ENCODE measurements around the gene GPR37.

The GPR37 gene

DNA sequence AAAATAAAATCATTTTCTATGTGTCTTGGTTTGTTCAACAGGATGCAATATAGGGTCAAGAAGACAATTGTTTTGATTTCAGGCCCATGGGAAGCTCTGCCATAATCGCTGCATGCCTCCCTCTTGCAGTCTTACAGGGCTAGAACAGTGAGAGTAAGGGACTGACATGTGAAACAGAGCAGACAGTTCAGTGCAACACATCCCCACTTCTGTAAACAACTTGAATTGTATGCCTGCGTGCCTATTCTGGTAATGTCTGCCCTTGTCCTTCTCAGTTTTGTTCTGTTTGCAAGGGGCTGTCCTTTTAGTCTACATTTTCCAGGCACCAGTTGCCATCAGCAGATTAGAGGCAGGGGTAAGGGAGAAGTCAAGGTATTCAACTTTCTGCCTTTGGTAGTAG is 34.8 kb upstream of the GPR37 start:
- H2BK5ac ChIP-seq (ENCODE audit: low read depth, low read length, poor library complexity, severe bottlenecking): no peak overlapping the region

DNA sequence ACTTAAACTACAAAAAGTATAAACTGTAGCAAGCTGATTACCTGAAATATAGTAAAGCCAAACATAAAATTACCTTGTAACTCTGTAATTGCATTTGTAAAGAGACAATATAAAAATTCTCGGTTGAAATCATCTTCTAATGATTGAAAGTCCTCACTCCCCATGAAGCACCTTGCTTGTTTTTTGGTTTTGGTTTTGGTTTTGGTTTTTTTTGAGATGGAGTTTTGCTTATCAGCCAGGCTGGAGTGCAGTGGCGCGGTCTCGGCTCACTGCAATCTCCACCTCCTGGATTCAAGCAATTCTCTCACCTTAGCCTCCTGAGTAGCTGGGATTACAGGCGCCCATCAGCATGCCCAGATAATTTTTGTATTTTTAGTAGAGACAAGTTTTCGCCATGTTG is 33.9 kb upstream of the GPR37 start:
- no peak overlapping the region for H3K4ac ChIP-seq (ENCODE audit: low read depth in 1 of 2, low read length in 2 of 2)
- H2BK15ac ChIP-seq (ENCODE audit: low read depth, poor library complexity, severe bottlenecking): no peak overlapping the region
- no peak overlapping the region for H2AK5ac ChIP-seq (ENCODE audit: low read length, severe bottlenecking)
- WGBS: 96% methylated on average over 2 of the region's 6 CpGs
- H3K23ac ChIP-seq (ENCODE audit: low read length in 2 of 2): no peak overlapping the region
- H3K18ac ChIP-seq (ENCODE audit: low read depth in 1 of 2, low read length in 2 of 2): no peak overlapping the region
- H4K8ac ChIP-seq (ENCODE audit: low read length): no peak overlapping the region
- H3K27me3 ChIP-seq (ENCODE audit: control insufficient read depth in 1 of 2, insufficient read depth in 1 of 2, low read length in 2 of 2): no peaks in the 10 kb centered on the region
- no peak overlapping the region for H2BK120ac ChIP-seq (ENCODE audit: low read depth, low read length)
- no peak overlapping the region for H3K4me2 ChIP-seq (ENCODE audit: low read length, poor library complexity, severe bottlenecking)
- H2BK5ac ChIP-seq (ENCODE audit: low read depth, low read length, poor library complexity, severe bottlenecking): no peak overlapping the region
- no peaks in the 10 kb centered on the region for H3K36me3 ChIP-seq (ENCODE audit: control insufficient read depth in 1 of 2, insufficient read depth in 2 of 2, low read depth in 1 of 2, low read length in 2 of 2)
- H3K4me3 ChIP-seq (ENCODE audit: insufficient read depth in 1 of 2, low read depth in 1 of 2, low read length in 2 of 2): no peak overlapping the region
- H3K14ac ChIP-seq (ENCODE audit: low read length in 2 of 2): no peak overlapping the region
- no peak overlapping the region for H4K91ac ChIP-seq (ENCODE audit: low read length)
- no peaks in the 10 kb centered on the region for H3K79me1 ChIP-seq (replicated peaks; ENCODE audit: low read length, poor library complexity, severe bottlenecking)
- H3K9me3 ChIP-seq (ENCODE audit: control insufficient read depth, low read length): no peaks in the 10 kb centered on the region
- no peaks in the 10 kb centered on the region for H3K4me1 ChIP-seq (ENCODE audit: control insufficient read depth, insufficient read depth, low read depth, low read length)
- no peak for DNase-seq
- H3K27ac ChIP-seq (ENCODE audit: low read length, poor library complexity, severe bottlenecking): no peak overlapping the region
- no peak overlapping the region for H2AFZ ChIP-seq (ENCODE audit: low read depth, low read length)
- no peak overlapping the region for H3K9ac ChIP-seq (ENCODE audit: low read length)
- H2BK12ac ChIP-seq (ENCODE audit: low read length in 2 of 2): no peak overlapping the region

More for the DNA sequence above, 34.8 kb upstream of the GPR37 start:
- peak overlapping the region; percentile 27 for H4K8ac ChIP-seq (ENCODE audit: low read length)
- H3K14ac ChIP-seq (ENCODE audit: low read length in 2 of 2): no peak overlapping the region
- H3K9ac ChIP-seq (ENCODE audit: low read length): no peak overlapping the region
- no peak overlapping the region for H3K23ac ChIP-seq (ENCODE audit: low read length in 2 of 2)
- peak overlapping the region in 1 of 2 experiments; percentile 75 for H3K18ac ChIP-seq (ENCODE audit: low read depth in 1 of 2, low read length in 2 of 2)
- H3K4me3 ChIP-seq (ENCODE audit: insufficient read depth in 1 of 2, low read depth in 1 of 2, low read length in 2 of 2): no peak overlapping the region
- H3K9me3 ChIP-seq (ENCODE audit: control insufficient read depth, low read length): no peaks in the 10 kb centered on the region
- no peaks in the 10 kb centered on the region for H3K4me1 ChIP-seq (ENCODE audit: control insufficient read depth, insufficient read depth, low read depth, low read length)
- no peak overlapping the region for H2BK120ac ChIP-seq (ENCODE audit: low read depth, low read length)
- H2AK5ac ChIP-seq (ENCODE audit: low read length, severe bottlenecking): no peak overlapping the region
- no peak overlapping the region for H3K4me2 ChIP-seq (ENCODE audit: low read length, poor library complexity, severe bottlenecking)
- peak overlapping the region; percentile 47 for H2AFZ ChIP-seq (ENCODE audit: low read depth, low read length)
- no peaks in the 10 kb centered on the region for H3K36me3 ChIP-seq (ENCODE audit: control insufficient read depth in 1 of 2, insufficient read depth in 2 of 2, low read depth in 1 of 2, low read length in 2 of 2)
- H2BK12ac ChIP-seq (ENCODE audit: low read length in 2 of 2): peak overlapping the region in 1 of 2 experiments; percentile 9
- peak; percentile 68 for DNase-seq
- H3K4ac ChIP-seq (ENCODE audit: low read depth in 1 of 2, low read length in 2 of 2): peak overlapping the region in 1 of 2 experiments; percentile 13
- no peak overlapping the region for H3K27ac ChIP-seq (ENCODE audit: low read length, poor library complexity, severe bottlenecking)
- no peaks in the 10 kb centered on the region for H3K79me1 ChIP-seq (replicated peaks; ENCODE audit: low read length, poor library complexity, severe bottlenecking)
- WGBS: 5% methylated on average over 2 of the region's 2 CpGs
- H3K27me3 ChIP-seq (ENCODE audit: control insufficient read depth in 1 of 2, insufficient read depth in 1 of 2, low read length in 2 of 2): no peaks in the 10 kb centered on the region
- H2BK15ac ChIP-seq (ENCODE audit: low read depth, poor library complexity, severe bottlenecking): no peak overlapping the region
- H4K91ac ChIP-seq (ENCODE audit: low read length): no peak overlapping the region

DNA sequence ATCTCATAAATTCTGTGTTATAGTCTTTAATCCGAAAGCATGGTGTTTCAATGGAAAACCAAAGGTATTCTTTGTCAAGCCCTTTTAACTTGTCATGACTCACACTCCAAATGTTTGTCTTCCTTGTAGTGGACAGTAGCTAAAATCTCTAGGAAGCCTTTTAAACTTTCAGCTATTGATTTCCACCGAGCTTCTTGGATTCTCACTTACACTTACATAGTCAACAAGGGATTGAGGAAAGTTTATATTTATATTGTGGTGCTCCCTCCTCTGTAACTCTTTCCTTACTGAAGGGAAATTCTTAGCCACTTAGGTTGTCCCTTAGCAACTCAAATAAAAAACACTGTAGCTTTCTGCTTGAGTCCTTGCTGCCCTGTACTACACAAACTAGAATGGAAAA is 31.2 kb upstream of the GPR37 start:
- no peak overlapping the region for H4K8ac ChIP-seq (ENCODE audit: low read length)
- H3K4me2 ChIP-seq (ENCODE audit: low read length, poor library complexity, severe bottlenecking): no peak overlapping the region
- DNase-seq: peak; percentile 12
- H4K91ac ChIP-seq (ENCODE audit: low read length): no peak overlapping the region
- no peaks in the 10 kb centered on the region for H3K4me1 ChIP-seq (ENCODE audit: control insufficient read depth, insufficient read depth, low read depth, low read length)
- no peak overlapping the region for H3K9ac ChIP-seq (ENCODE audit: low read length)
- H3K36me3 ChIP-seq (ENCODE audit: control insufficient read depth in 1 of 2, insufficient read depth in 2 of 2, low read depth in 1 of 2, low read length in 2 of 2): no peaks in the 10 kb centered on the region
- H3K4ac ChIP-seq (ENCODE audit: low read depth in 1 of 2, low read length in 2 of 2): no peak overlapping the region
- H3K9me3 ChIP-seq (ENCODE audit: control insufficient read depth, low read length): no peaks in the 10 kb centered on the region
- no peak overlapping the region for H3K23ac ChIP-seq (ENCODE audit: low read length in 2 of 2)
- no peak overlapping the region for H2BK5ac ChIP-seq (ENCODE audit: low read depth, low read length, poor library complexity, severe bottlenecking)
- H3K14ac ChIP-seq (ENCODE audit: low read length in 2 of 2): no peak overlapping the region
- no peaks in the 10 kb centered on the region for H3K79me1 ChIP-seq (replicated peaks; ENCODE audit: low read length, poor library complexity, severe bottlenecking)
- H3K4me3 ChIP-seq (ENCODE audit: insufficient read depth in 1 of 2, low read depth in 1 of 2, low read length in 2 of 2): no peak overlapping the region
- no peak overlapping the region for H2BK15ac ChIP-seq (ENCODE audit: low read depth, poor library complexity, severe bottlenecking)
- no peak overlapping the region for H3K18ac ChIP-seq (ENCODE audit: low read depth in 1 of 2, low read length in 2 of 2)
- H3K27ac ChIP-seq (ENCODE audit: low read length, poor library complexity, severe bottlenecking): no peak overlapping the region
- WGBS: 100% methylated on average over 1 of the region's 2 CpGs
- H2AFZ ChIP-seq (ENCODE audit: low read depth, low read length): no peak overlapping the region
- no peak overlapping the region for H2BK120ac ChIP-seq (ENCODE audit: low read depth, low read length)
- H2AK5ac ChIP-seq (ENCODE audit: low read length, severe bottlenecking): no peak overlapping the region
- H3K27me3 ChIP-seq (ENCODE audit: control insufficient read depth in 1 of 2, insufficient read depth in 1 of 2, low read length in 2 of 2): no peaks in the 10 kb centered on the region
- no peak overlapping the region for H2BK12ac ChIP-seq (ENCODE audit: low read length in 2 of 2)

DNA sequence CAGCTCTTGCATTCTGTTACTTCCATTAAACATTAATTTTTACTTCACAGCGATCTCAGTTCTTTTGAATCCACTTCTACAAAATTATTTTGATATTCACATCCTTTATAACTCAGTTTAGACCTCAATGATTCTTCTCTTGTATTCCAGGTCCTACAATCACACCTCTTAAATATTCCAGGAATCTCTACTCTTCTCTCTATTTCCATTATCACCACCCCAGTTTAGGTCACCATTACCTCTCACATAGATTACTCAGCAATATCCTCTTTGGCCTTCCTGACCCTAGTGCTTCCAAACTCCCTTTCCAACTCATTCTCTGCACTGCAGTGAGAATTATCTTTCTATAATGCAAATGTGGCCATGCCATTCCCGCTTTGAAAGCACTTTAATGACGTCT is 27.1 kb upstream of the GPR37 start:
- H3K4me3 ChIP-seq (ENCODE audit: insufficient read depth in 1 of 2, low read depth in 1 of 2, low read length in 2 of 2): no peak overlapping the region
- no peak overlapping the region for H2BK120ac ChIP-seq (ENCODE audit: low read depth, low read length)
- no peak overlapping the region for H2BK5ac ChIP-seq (ENCODE audit: low read depth, low read length, poor library complexity, severe bottlenecking)
- H3K4me2 ChIP-seq (ENCODE audit: low read length, poor library complexity, severe bottlenecking): no peak overlapping the region
- no peak overlapping the region for H4K8ac ChIP-seq (ENCODE audit: low read length)
- no peaks in the 10 kb centered on the region for H3K4me1 ChIP-seq (ENCODE audit: control insufficient read depth, insufficient read depth, low read depth, low read length)
- no peak overlapping the region for H3K23ac ChIP-seq (ENCODE audit: low read length in 2 of 2)
- H3K36me3 ChIP-seq (ENCODE audit: control insufficient read depth in 1 of 2, insufficient read depth in 2 of 2, low read depth in 1 of 2, low read length in 2 of 2): no peaks in the 10 kb centered on the region
- no peak overlapping the region for H2BK12ac ChIP-seq (ENCODE audit: low read length in 2 of 2)
- H2BK15ac ChIP-seq (ENCODE audit: low read depth, poor library complexity, severe bottlenecking): no peak overlapping the region
- no peak overlapping the region for H3K4ac ChIP-seq (ENCODE audit: low read depth in 1 of 2, low read length in 2 of 2)
- no peaks in the 10 kb centered on the region for H3K9me3 ChIP-seq (ENCODE audit: control insufficient read depth, low read length)
- H2AK5ac ChIP-seq (ENCODE audit: low read length, severe bottlenecking): no peak overlapping the region
- H3K9ac ChIP-seq (ENCODE audit: low read length): no peak overlapping the region
- H3K27me3 ChIP-seq (ENCODE audit: control insufficient read depth in 1 of 2, insufficient read depth in 1 of 2, low read length in 2 of 2): no peaks in the 10 kb centered on the region
- no peak overlapping the region for H3K18ac ChIP-seq (ENCODE audit: low read depth in 1 of 2, low read length in 2 of 2)
- no peak overlapping the region for H3K14ac ChIP-seq (ENCODE audit: low read length in 2 of 2)
- H2AFZ ChIP-seq (ENCODE audit: low read depth, low read length): no peak overlapping the region
- no peak overlapping the region for H3K27ac ChIP-seq (ENCODE audit: low read length, poor library complexity, severe bottlenecking)
- no peak overlapping the region for H4K91ac ChIP-seq (ENCODE audit: low read length)
- 81% methylated on average over 3 of the region's 3 CpGs for WGBS
- H3K79me1 ChIP-seq (replicated peaks; ENCODE audit: low read length, poor library complexity, severe bottlenecking): no peaks in the 10 kb centered on the region
- DNase-seq: no peak

Measured in mesenchymal stem cell (in vitro differentiated cells and primary cell).